K562 (cell line): ENCODE data around the gene LDLRAD3. TPM values are rescaled to one million over a fixed set of nuclear protein-coding genes. Genes with fewer than 3 reads are reported as not detected.

Experiments
- ATAC-seq: fragments of 200-7000 bp; cut with Tn5 transposase; 3 replicates; pipeline ENCODE4 v1.9.1; 2020; ENCODE audit warnings: moderate library complexity
- BruUV-seq: library from RNA; stranded (reverse); fragments of 400-500 nt; replicated peaks from 2 replicates; lab custom pipeline; 2021; lab: Mats Ljungman, UMichigan
- CTCF ChIA-PET: fragments of 300-600 bp; formaldehyde crosslinking; extraction: SDS; loops from one replicate; lab custom pipeline; 2021; ENCODE audit warnings: low intra/inter-chr PET ratio; lab: Yijun Ruan, JAX
- POLR2A ChIA-PET: fragments of 300-600, 350-650 bp; sonication (Branson Sonifier 250); formaldehyde crosslinking; extraction: SDS; loops from one replicate; lab custom pipeline; 2021; ENCODE audit warnings: antibody characterized with exemption, inconsistent platforms; lab: Yijun Ruan, JAX
- DNase-seq, 4 experiments: peaks; one replicate each; pipeline versions ENCODE4 v3.0.0 to v3.0.0-alpha.2; 2011 to 2018; ENCODE audit warnings: low spot score in 3 of 4, mixed read lengths in 3 of 4; ENCODE audit errors: extremely low read depth in 1 of 4
- FAIRE-seq: peaks from 2 replicates; lab custom pipeline; 2011; peaks lifted over from hg19 to GRCh38; lab: Jason Lieb, UNC
- H2AFZ ChIP-seq: 2 replicates; pipeline ENCODE4 v1.6.0; 2011; ENCODE audit warnings: low read depth, low read length, control low read depth, inconsistent platforms
- H3K27ac ChIP-seq: fragments of 200-600 bp; 3 replicates; pipeline ENCODE4 v1.8.0; 2011; ENCODE audit warnings: low read depth, mild to moderate bottlenecking, control low read depth, inconsistent platforms, low read length, moderate library complexity, mixed read lengths; ENCODE audit errors: extremely low read depth
- H3K27me3 ChIP-seq, 2 experiments: fragments of 300-600 bp in 1 of 2; 2 replicates in 1 of 2; 3 replicates in 1 of 2; pipeline versions ENCODE4 v1.6.0 to v1.8.0; 2011; ENCODE audit warnings: inconsistent platforms in 2 of 2, low read length in 2 of 2, mild to moderate bottlenecking in 1 of 2, mixed read lengths in 1 of 2, moderate library complexity in 1 of 2; ENCODE audit not compliant: control insufficient read depth in 2 of 2, insufficient read depth in 2 of 2
- H3K36me3 ChIP-seq: fragments of 300-600 bp; 3 replicates; pipeline ENCODE4 v1.8.0; 2011; ENCODE audit warnings: mild to moderate bottlenecking, low read length, inconsistent platforms; ENCODE audit not compliant: control insufficient read depth, insufficient read depth
- H3K4me1 ChIP-seq, 2 experiments: fragments of 200-600 bp in 1 of 2; replicated peaks in 1 of 2; 2 replicates in 1 of 2; 3 replicates in 1 of 2; pipeline versions ENCODE4 v1.5.1 to v1.8.0; 2011; ENCODE audit warnings: inconsistent platforms in 2 of 2, low read length in 2 of 2, mild to moderate bottlenecking in 1 of 2, mixed read lengths in 1 of 2, moderate library complexity in 1 of 2; ENCODE audit not compliant: control insufficient read depth in 2 of 2, insufficient read depth in 2 of 2
- H3K4me2 ChIP-seq: 2 replicates; pipeline ENCODE4 v1.6.1; 2011; ENCODE audit warnings: low read length, control low read depth, inconsistent platforms, mixed read lengths; ENCODE audit not compliant: insufficient read depth
- H3K4me3 ChIP-seq: fragments of 200-600 bp; sonication (generic), shearing (Covaris generic); 2 replicates; pipeline ENCODE4 v1.5.1; 2016; ENCODE audit warnings: control low read depth, inconsistent platforms
- H3K79me2 ChIP-seq: fragments of 200-600 bp; 3 replicates; pipeline ENCODE4 v1.8.0; 2011; ENCODE audit warnings: low read length, inconsistent platforms; ENCODE audit not compliant: control insufficient read depth, insufficient read depth
- H3K9ac ChIP-seq, 2 experiments: 2 replicates each; pipeline versions ENCODE4 v1.6.0 to v1.6.1; 2011; ENCODE audit warnings: low read depth in 2 of 2, low read length in 2 of 2, control low read depth in 1 of 2, inconsistent platforms in 1 of 2, mild to moderate bottlenecking in 1 of 2, mixed read lengths in 1 of 2; ENCODE audit not compliant: insufficient read depth in 1 of 2
- H3K9me1 ChIP-seq: one replicate; pipeline ENCODE4 v1.6.0; 2011; ENCODE audit warnings: inconsistent platforms, mild to moderate bottlenecking, low read length, moderate library complexity; ENCODE audit not compliant: control insufficient read depth, insufficient read depth
- H3K9me3 ChIP-seq: replicated peaks from 2 replicates; pipeline ENCODE4 v1.5.1; 2011; ENCODE audit warnings: low read depth, low read length, inconsistent platforms; ENCODE audit not compliant: control insufficient read depth, insufficient read depth
- H4K20me1 ChIP-seq: replicated peaks from 2 replicates; pipeline ENCODE4 v1.6.1; 2011; ENCODE audit warnings: low read length, inconsistent platforms, mixed read lengths; ENCODE audit not compliant: control insufficient read depth, insufficient read depth
- CHD2 ChIP-seq: IDR thresholded peaks from 2 replicates; pipeline ENCODE4 v1.6.1; 2011; ENCODE audit warnings: low read depth, low read length
- GABPB1 ChIP-seq: sonication (generic); formaldehyde crosslinking; IDR thresholded peaks from 2 replicates; pipeline ENCODE4 v1.8.0; 2022; ENCODE audit warnings: mild to moderate bottlenecking, missing genetic modification reagents
- HMG20B ChIP-seq: fragments of 250-450 bp; sonication (Bioruptor Pico); IDR thresholded peaks from 2 replicates; pipeline ENCODE4 v1.5.0; 2021; ENCODE audit warnings: mild to moderate bottlenecking
- HOXB6 ChIP-seq: fragments of 250-450 bp; sonication (Bioruptor Pico); IDR thresholded peaks from 2 replicates; pipeline ENCODE4 v1.5.1; 2022; ENCODE audit warnings: mild to moderate bottlenecking, borderline replicate concordance
- NFRKB ChIP-seq: fragments of 450-650 bp; IDR thresholded peaks from 2 replicates; pipeline ENCODE4 v1.6.1; 2016; ENCODE audit warnings: low read depth
- NR2C1 ChIP-seq, 2 experiments: fragments of 450-650 bp; IDR thresholded peaks; 2 replicates each; pipeline ENCODE4 v1.6.1; 2017; ENCODE audit warnings: mild to moderate bottlenecking in 2 of 2, antibody characterized with exemption in 1 of 2, inconsistent platforms in 1 of 2, missing compliant biosample characterization in 1 of 2, missing genetic modification characterization in 1 of 2
- POLR2A ChIP-seq: fragments of 450-650 bp; conservative IDR thresholded peaks from 2 replicates; pipeline ENCODE4 v1.6.1; 2016
- RAD21 ChIP-seq, 2 experiments: fragments of 250-450 bp in 1 of 2; fragments of 450-650 bp in 1 of 2; sonication (Bioruptor Pico) in 1 of 2; formaldehyde crosslinking in 1 of 2; IDR thresholded peaks in 1 of 2; conservative IDR thresholded peaks in 1 of 2; 2 replicates each; pipeline versions ENCODE4 v1.4.0 to v1.8.0; 2020 to 2022; ENCODE audit warnings: mild to moderate bottlenecking in 2 of 2, moderate library complexity in 1 of 2
- STAT5B ChIP-seq: fragments of 250-450 bp; sonication (Bioruptor Pico); IDR thresholded peaks from 2 replicates; pipeline ENCODE4 v1.8.0; 2021; ENCODE audit warnings: mild to moderate bottlenecking, inconsistent platforms
- TCF7L2 ChIP-seq: fragments of 150-350 bp; IDR thresholded peaks from 2 replicates; pipeline ENCODE4 v1.6.1; 2016; ENCODE audit warnings: low read depth, mild to moderate bottlenecking, low read length, moderate library complexity
- U2AF2 ChIP-seq: fragments of 200-400 bp; formaldehyde crosslinking; optimal IDR thresholded peaks from 2 replicates; pipeline ENCODE3; 2017; ENCODE audit warnings: low read depth, mild to moderate bottlenecking, low read length
- ZNF311 ChIP-seq: fragments of 250-450 bp; sonication (Bioruptor Pico); IDR thresholded peaks from 2 replicates; pipeline ENCODE4 v1.4.0; 2020; ENCODE audit warnings: mild to moderate bottlenecking, moderate library complexity
- ZNF75A ChIP-seq: fragments of 450-650 bp; formaldehyde crosslinking; IDR thresholded peaks from 2 replicates; pipeline ENCODE4 v1.4.0; 2020; ENCODE audit warnings: mild to moderate bottlenecking
- ZNF764 ChIP-seq: fragments of 250-450 bp; sonication (Bioruptor Pico); IDR thresholded peaks from 2 replicates; pipeline ENCODE4 v1.4.0; 2020; ENCODE audit warnings: low read depth, mild to moderate bottlenecking, moderate library complexity
- WGBS: fragments of 100-300 bp; shearing (Covaris generic); methylation state at CpG from one replicate; pipeline ENCODE4 v1.1.6; 2016; ENCODE audit warnings: low coverage, mixed read lengths; ENCODE audit not compliant: insufficient coverage; ENCODE audit errors: missing lambda C conversion rate; 5-methylcytosine and 5-hydroxymethylcytosine counted together
- in situ Hi-C: fragments of 300-500 bp; cut with MboI; formaldehyde crosslinking; loops from 4 replicates; pipeline ENCODE4 v1.15.0; 2018; ENCODE audit warnings: inconsistent platforms, mixed read lengths
- intact Hi-C: fragments of 100-400 bp; cut with micrococcal nuclease; formaldehyde crosslinking; loops from 2 replicates; pipeline ENCODE4 v1.14.2; 2022
- polyA plus RNA-seq, 8 experiments: library from polyadenylated mRNA; depleted of rRNA in 4 of 8; stranded (reverse) in 5 of 8; unstranded in 3 of 8; fragments of >200 nt; fragmentation: Nextera tagmentation in 2 of 8; fragmentation: Illumina TruSeq in 1 of 8; extraction: Ambion mirVana in 2 of 8; extraction: Trizol in 1 of 8; gene quantifications; 2 replicates each; pipeline versions ENCODE4 v1.2.1 to v1.2.3, GENCODE V29; 2011 to 2014; ENCODE audit warnings: inconsistent platforms in 1 of 8, missing spikeins in 1 of 8
- total RNA-seq, 7 experiments: library from RNA; depleted of rRNA in 6 of 7; stranded (reverse); fragments of >200 nt in 6 of 7; fragmentation: Illumina TruSeq in 2 of 7; extraction: Trizol in 2 of 7; gene quantifications; 2 replicates each; pipeline versions ENCODE4 v1.2.1 to v1.2.3, GENCODE V29; 2011 to 2021; ENCODE audit warnings: low replicate concordance in 1 of 7
- TF ChIP-seq, protein P1 (sequence below): IDR thresholded peaks from 2 replicates; pipeline ENCODE4 v1.6.1; 2016; ENCODE audit warnings: missing genetic modification characterization, missing compliant biosample characterization
- TF ChIP-seq, protein P2 (sequence below), 3 experiments: fragments of 200-800 bp in 1 of 3; sonication (Bioruptor generic) in 1 of 3; sonication (generic) in 1 of 3; formaldehyde crosslinking in 1 of 3; IDR thresholded peaks; 2 replicates each; pipeline versions ENCODE4 v1.6.1 to v1.8.0; 2016 to 2022; ENCODE audit warnings: mild to moderate bottlenecking in 2 of 3, missing compliant biosample characterization in 2 of 3, missing genetic modification characterization in 2 of 3, missing genetic modification reagents in 1 of 3
- TF ChIP-seq, protein P3 (sequence below): fragments of 450-650 bp; IDR thresholded peaks from 2 replicates; pipeline ENCODE4 v1.6.1; 2016; ENCODE audit warnings: missing biosample characterization, missing genetic modification characterization

The LDLRAD3 gene
- total and polyA plus RNA-seq, 9 of the 15 experiments (the other 6 are each of a cell fraction or from before 2014, with no cell fraction given): 0.73 to 7.2 (median 3.5) TPM

DNA sequence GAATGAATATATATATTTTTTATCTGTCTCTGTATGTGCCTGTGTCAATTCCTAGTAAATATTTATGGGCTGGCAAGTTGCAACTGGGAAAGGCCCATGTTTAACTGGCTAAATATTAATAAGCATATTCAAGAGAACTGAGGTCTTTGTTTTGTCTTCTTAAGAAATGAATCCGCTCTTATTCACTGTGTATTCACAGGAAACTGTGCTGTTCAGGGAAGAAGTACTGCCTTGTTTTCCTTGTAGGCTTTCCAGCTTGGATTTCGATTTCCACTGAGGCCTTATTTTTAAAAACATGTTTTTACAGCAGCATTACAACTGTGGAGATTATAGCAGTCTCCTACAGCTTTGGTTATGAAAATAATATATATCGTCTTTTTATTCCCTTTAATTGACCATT, 64.7 kb downstream of the LDLRAD3 start:
- 6% methylated on average over 3 of the region's 3 CpGs for WGBS
- H3K27ac ChIP-seq: no peak overlapping the region
- in situ Hi-C loops: no loop called here
- H3K36me3 ChIP-seq: no peaks in the 10 kb centered on the region
- CTCF ChIA-PET: no interaction called here
- no peaks in the 10 kb centered on the region for H4K20me1 ChIP-seq
- H3K4me3 ChIP-seq: no peak overlapping the region
- DNase-seq (no peak), ATAC-seq (no peak), FAIRE-seq (no peak)
- intact Hi-C loops: no loop called here
- H3K9me3 ChIP-seq: no peaks in the 10 kb centered on the region
- POLR2A ChIA-PET: no interaction called here
- TF ChIP-seq RAD21 (CRISPR knock-in tag; conservative IDR thresholded peaks at IDR 0.05 in 1 of 2, IDR thresholded peaks at IDR 0.05 in 1 of 2): no peak
- no peak for TF ChIP-seq TCF7L2
- TF ChIP-seq, protein P1, sequence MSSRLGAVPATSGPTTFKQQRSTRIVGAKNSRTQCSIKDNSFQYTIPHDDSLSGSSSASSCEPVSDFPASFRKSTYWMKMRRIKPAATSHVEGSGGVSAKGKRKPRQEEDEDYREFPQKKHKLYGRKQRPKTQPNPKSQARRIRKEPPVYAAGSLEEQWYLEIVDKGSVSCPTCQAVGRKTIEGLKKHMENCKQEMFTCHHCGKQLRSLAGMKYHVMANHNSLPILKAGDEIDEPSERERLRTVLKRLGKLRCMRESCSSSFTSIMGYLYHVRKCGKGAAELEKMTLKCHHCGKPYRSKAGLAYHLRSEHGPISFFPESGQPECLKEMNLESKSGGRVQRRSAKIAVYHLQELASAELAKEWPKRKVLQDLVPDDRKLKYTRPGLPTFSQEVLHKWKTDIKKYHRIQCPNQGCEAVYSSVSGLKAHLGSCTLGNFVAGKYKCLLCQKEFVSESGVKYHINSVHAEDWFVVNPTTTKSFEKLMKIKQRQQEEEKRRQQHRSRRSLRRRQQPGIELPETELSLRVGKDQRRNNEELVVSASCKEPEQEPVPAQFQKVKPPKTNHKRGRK (tag): no peak
- TF ChIP-seq NFRKB: no peak
- no peak for TF ChIP-seq HOXB6 (CRISPR knock-in tag)
- TF ChIP-seq CHD2: no peak
- TF ChIP-seq, protein P2, sequence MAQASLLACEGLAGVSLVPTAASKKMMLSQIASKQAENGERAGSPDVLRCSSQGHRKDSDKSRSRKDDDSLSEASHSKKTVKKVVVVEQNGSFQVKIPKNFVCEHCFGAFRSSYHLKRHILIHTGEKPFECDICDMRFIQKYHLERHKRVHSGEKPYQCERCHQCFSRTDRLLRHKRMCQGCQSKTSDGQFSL (CRISPR knock-in tag; IDR thresholded peaks at IDR 0.05): no peak
- TF ChIP-seq, protein P2 (tag; IDR thresholded peaks at IDR 0.05): no peak
- TF ChIP-seq STAT5B (CRISPR knock-in tag): no peak
- TF ChIP-seq GABPB1 (CRISPR knock-in tag): no peak
- TF ChIP-seq ZNF311 (CRISPR knock-in tag): no peak
- no peak for TF ChIP-seq NR2C1 (IDR thresholded peaks at IDR 0.05)
- TF ChIP-seq NR2C1 (tag; IDR thresholded peaks at IDR 0.05): no peak
- TF ChIP-seq, protein P3, sequence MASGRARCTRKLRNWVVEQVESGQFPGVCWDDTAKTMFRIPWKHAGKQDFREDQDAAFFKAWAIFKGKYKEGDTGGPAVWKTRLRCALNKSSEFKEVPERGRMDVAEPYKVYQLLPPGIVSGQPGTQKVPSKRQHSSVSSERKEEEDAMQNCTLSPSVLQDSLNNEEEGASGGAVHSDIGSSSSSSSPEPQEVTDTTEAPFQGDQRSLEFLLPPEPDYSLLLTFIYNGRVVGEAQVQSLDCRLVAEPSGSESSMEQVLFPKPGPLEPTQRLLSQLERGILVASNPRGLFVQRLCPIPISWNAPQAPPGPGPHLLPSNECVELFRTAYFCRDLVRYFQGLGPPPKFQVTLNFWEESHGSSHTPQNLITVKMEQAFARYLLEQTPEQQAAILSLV (tag): no peak
- TF ChIP-seq POLR2A: no peak
- no peak for TF ChIP-seq HMG20B
- no peak for TF ChIP-seq ZNF764 (CRISPR knock-in tag)
- no peak for TF ChIP-seq U2AF2
- TF ChIP-seq ZNF75A (CRISPR knock-in tag): no peak
- no peak overlapping the region for H3K4me2 ChIP-seq
- no peaks in the 10 kb centered on the region for H3K79me2 ChIP-seq
- peaks cover 2 to 8% of the 10 kb centered on the region in 2 experiments; a peak in 1 of 5 replicates for H3K27me3 ChIP-seq
- H3K9me1 ChIP-seq: no peaks in the 10 kb centered on the region
- BruUV-seq: no TSS peak
- H3K9ac ChIP-seq: no peak overlapping the region
- H2AFZ ChIP-seq: no peak overlapping the region
- no peaks in the 10 kb centered on the region for H3K4me1 ChIP-seq
